ENCODE results near the gene HMCN2. TPM values are rescaled to one million over a fixed set of nuclear protein-coding genes. Genes with fewer than 3 reads are reported as not detected.

Gene HMCN2
- polyA plus RNA-seq, 1 of the 3 experiments (the other 2 are of a cell fraction): 0.15 TPM

DNA sequence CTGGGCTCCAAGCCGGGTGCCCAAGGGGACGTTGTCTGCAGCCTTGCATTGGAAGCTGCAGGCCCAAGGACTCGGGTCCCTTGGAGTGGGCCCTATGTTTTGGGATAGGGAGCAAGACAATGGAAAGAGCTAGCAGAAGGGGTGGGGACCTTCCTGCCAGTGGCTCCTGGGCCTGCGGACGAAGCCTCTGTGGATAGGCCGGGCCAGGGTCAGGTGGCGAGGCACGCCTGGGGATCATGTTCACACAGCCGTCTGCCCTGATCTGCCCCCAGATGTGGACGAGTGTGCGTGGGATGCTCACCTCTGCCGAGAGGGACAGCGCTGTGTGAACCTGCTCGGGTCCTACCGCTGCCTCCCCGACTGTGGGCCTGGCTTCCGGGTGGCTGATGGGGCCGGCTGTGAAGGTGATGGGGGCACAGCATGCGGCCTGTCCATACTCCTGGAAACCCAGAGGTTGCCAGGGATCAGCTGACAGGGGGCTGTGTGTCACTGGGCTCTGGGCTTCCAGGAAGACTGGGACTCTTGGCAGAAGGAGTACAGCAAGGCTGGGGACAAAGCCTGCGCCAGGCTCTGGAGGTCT lies 162.6 kb downstream of the HMCN2 start:
- TF ChIP-seq MXI1 (IDR thresholded peaks at IDR 0.05; ENCODE audit: low read depth, low read length) (no peak), FOXM1 (IDR thresholded peaks at IDR 0.05; ENCODE audit: low read depth) (no peak)
- 90% methylated on average over 2 of the region's 20 CpGs for WGBS (ENCODE audit: low lambda C conversion rate)
- CTCF ChIA-PET: interaction anchor here (1.1 to 1.6 kb wide), 3 partner anchors 8 to 340 kb away, joined by 3 to 4 read pairs (median 4); no protein-coding TSS in a partner anchor

GRCh38 chr9:130429381-130429780 lies 163.8 kb downstream of the HMCN2 start:
- WGBS (ENCODE audit: low lambda C conversion rate): 83% methylated on average over 1 of the region's 13 CpGs
- H3K4me2 ChIP-seq: no peak overlapping the region
- H3K27me3 ChIP-seq (ENCODE audit: insufficient read depth): no peaks in the 10 kb centered on the region
- no peaks in the 10 kb centered on the region for H3K79me2 ChIP-seq (ENCODE audit: insufficient read depth)
- H3K4me1 ChIP-seq (ENCODE audit: control insufficient read depth in 1 of 2, insufficient read depth in 2 of 2, low read depth in 1 of 2, low read length in 1 of 2): peaks cover 0 to 40% of the 10 kb centered on the region in 2 experiments; a peak in 1 of 4 replicates
- ChIA-PET POLR2A (no interaction called here), CTCF (interaction anchor here (1.6 kb wide), 1 partner anchor 10 kb away, joined by 4 read pairs; no protein-coding TSS in a partner anchor)
- DNase-seq: no peak
- H3F3A ChIP-seq (replicated peaks; ENCODE audit: insufficient read depth): no peaks in the 10 kb centered on the region
- no peaks in the 10 kb centered on the region for H4K20me1 ChIP-seq (ENCODE audit: insufficient read depth)
- H2AFZ ChIP-seq (ENCODE audit: low read depth): no peak overlapping the region
- no peaks in the 10 kb centered on the region for H3K36me3 ChIP-seq (replicated peaks in 1 of 2; ENCODE audit: control insufficient read depth in 1 of 2, insufficient read depth in 2 of 2, low read length in 1 of 2)
- H3K9me2 ChIP-seq: no peaks in the 10 kb centered on the region
- H3K9ac ChIP-seq: no peak overlapping the region
- no peaks in the 10 kb centered on the region for H3K9me3 ChIP-seq
- TF ChIP-seq FOSL2 (IDR thresholded peaks at IDR 0.05; ENCODE audit: borderline replicate concordance, low read depth) (no peak), YY1 (IDR thresholded peaks at IDR 0.05; ENCODE audit: low read depth) (no peak), CHD2 (IDR thresholded peaks at IDR 0.05; ENCODE audit: low read length, partially characterized antibody) (no peak), SIN3A (IDR thresholded peaks at IDR 0.05; ENCODE audit: borderline replicate concordance, low read depth, low read length) (no peak), POLR2AphosphoS5 (IDR thresholded peaks at IDR 0.05; ENCODE audit: low read depth, low read length) (no peak), NRF1 (IDR thresholded peaks at IDR 0.05; ENCODE audit: low read depth, low read length) (no peak), RAD21 (IDR thresholded peaks at IDR 0.05; ENCODE audit: low read length) (no peak), ELF1 (IDR thresholded peaks at IDR 0.05) (no peak)
- TF ChIP-seq, protein P1, sequence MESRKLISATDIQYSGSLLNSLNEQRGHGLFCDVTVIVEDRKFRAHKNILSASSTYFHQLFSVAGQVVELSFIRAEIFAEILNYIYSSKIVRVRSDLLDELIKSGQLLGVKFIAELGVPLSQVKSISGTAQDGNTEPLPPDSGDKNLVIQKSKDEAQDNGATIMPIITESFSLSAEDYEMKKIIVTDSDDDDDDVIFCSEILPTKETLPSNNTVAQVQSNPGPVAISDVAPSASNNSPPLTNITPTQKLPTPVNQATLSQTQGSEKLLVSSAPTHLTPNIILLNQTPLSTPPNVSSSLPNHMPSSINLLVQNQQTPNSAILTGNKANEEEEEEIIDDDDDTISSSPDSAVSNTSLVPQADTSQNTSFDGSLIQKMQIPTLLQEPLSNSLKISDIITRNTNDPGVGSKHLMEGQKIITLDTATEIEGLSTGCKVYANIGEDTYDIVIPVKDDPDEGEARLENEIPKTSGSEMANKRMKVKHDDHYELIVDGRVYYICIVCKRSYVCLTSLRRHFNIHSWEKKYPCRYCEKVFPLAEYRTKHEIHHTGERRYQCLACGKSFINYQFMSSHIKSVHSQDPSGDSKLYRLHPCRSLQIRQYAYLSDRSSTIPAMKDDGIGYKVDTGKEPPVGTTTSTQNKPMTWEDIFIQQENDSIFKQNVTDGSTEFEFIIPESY (IDR thresholded peaks at IDR 0.05; ENCODE audit: borderline replicate concordance, low read depth): no peak
- TF ChIP-seq, protein P2, sequence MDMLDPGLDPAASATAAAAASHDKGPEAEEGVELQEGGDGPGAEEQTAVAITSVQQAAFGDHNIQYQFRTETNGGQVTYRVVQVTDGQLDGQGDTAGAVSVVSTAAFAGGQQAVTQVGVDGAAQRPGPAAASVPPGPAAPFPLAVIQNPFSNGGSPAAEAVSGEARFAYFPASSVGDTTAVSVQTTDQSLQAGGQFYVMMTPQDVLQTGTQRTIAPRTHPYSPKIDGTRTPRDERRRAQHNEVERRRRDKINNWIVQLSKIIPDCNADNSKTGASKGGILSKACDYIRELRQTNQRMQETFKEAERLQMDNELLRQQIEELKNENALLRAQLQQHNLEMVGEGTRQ (IDR thresholded peaks at IDR 0.05; ENCODE audit: borderline replicate concordance, low read depth, low read length): no peak
- H3K27ac ChIP-seq (ENCODE audit: low read depth in 2 of 2, low read length in 1 of 2): no peak overlapping the region
- H3K4me3 ChIP-seq (ENCODE audit: low read depth in 2 of 2, low read length in 1 of 2): no peak overlapping the region

More for the DNA sequence above, 162.6 kb downstream of the HMCN2 start:
- Histone ChIP-seq H3K36me3 (replicated peaks in 1 of 2; ENCODE audit: control insufficient read depth in 1 of 2, insufficient read depth in 2 of 2, low read length in 1 of 2) (no peaks in the 10 kb centered on the region), H3K4me2 (no peak overlapping the region), H3K9me3 (no peaks in the 10 kb centered on the region), H3K9me2 (no peaks in the 10 kb centered on the region), H3F3A (replicated peaks; ENCODE audit: insufficient read depth) (no peaks in the 10 kb centered on the region), H3K9ac (no peak overlapping the region), H2AFZ (ENCODE audit: low read depth) (no peak overlapping the region), H3K27me3 (ENCODE audit: insufficient read depth) (no peaks in the 10 kb centered on the region; the same call in 1 of the 2 replicates), H3K4me3 (ENCODE audit: low read depth in 2 of 2, low read length in 1 of 2) (no peak overlapping the region), H4K20me1 (ENCODE audit: insufficient read depth) (no peaks in the 10 kb centered on the region), H3K4me1 (ENCODE audit: control insufficient read depth in 1 of 2, insufficient read depth in 2 of 2, low read depth in 1 of 2, low read length in 1 of 2) (peaks cover under 1 to 44% of the 10 kb centered on the region in 2 experiments; a peak in 3 of 4 replicates), H3K79me2 (ENCODE audit: insufficient read depth) (no peaks in the 10 kb centered on the region), H3K27ac (ENCODE audit: low read depth in 2 of 2, low read length in 1 of 2) (no peak overlapping the region; a peak in 1 of 4 replicates)
- no peak for DNase-seq
- POLR2A ChIA-PET: no interaction called here
